Measurements from ENCODE around the gene GCFC2.
A peak's percentile ranks its signal among the peaks of the same experiment; 100 is the strongest.

GCFC2 gene

GRCh38 chr2:75640621-75641121 lies 70.0 kb downstream of the GCFC2 start:
- DNase-seq, result peak; percentile 74
- in situ Hi-C loops (cut with HindIII; ENCODE audit: low pct_ligation_motif_present, low pct_unique_long_range_greater_than_20kb, low sequenced_read_pairs), result no loop called here

- in situ Hi-C loops (cut with HindIII; ENCODE audit: low pct_ligation_motif_present, low pct_unique_long_range_greater_than_20kb, low sequenced_read_pairs), result no loop called here
Measured at GRCh38 chr2:75637568-75637967, 73.1 kb downstream of the GCFC2 start.

GRCh38 chr2:75634945-75635344 lies 75.8 kb downstream of the GCFC2 start:
- no peak for DNase-seq
- in situ Hi-C loops (cut with HindIII; ENCODE audit: low pct_ligation_motif_present, low pct_unique_long_range_greater_than_20kb, low sequenced_read_pairs), result no loop called here

More at GRCh38 chr2:75637568-75637967, 73.1 kb downstream of the GCFC2 start:
- no peak for DNase-seq

GRCh38 chr2:75633620-75634019 lies 77.1 kb downstream of the GCFC2 start:
- in situ Hi-C loops (cut with HindIII; ENCODE audit: low pct_ligation_motif_present, low pct_unique_long_range_greater_than_20kb, low sequenced_read_pairs), result no loop called here

GRCh38 chr2:75632813-75633212 lies 77.9 kb downstream of the GCFC2 start:
- in situ Hi-C loops (cut with HindIII; ENCODE audit: low pct_ligation_motif_present, low pct_unique_long_range_greater_than_20kb, low sequenced_read_pairs), result no loop called here
- no peak for DNase-seq

More at GRCh38 chr2:75633620-75634019, 77.1 kb downstream of the GCFC2 start:
- DNase-seq, result no peak

GRCh38 chr2:75632091-75632701 lies 78.5 kb downstream of the GCFC2 start:
- DNase-seq, result no peak
- in situ Hi-C loops (cut with HindIII; ENCODE audit: low pct_ligation_motif_present, low pct_unique_long_range_greater_than_20kb, low sequenced_read_pairs), result no loop called here

- in situ Hi-C loops (cut with HindIII; ENCODE audit: low pct_ligation_motif_present, low pct_unique_long_range_greater_than_20kb, low sequenced_read_pairs), result loop anchor here (5.0 kb wide), 1 partner anchor 166 kb away; no protein-coding TSS in a partner anchor
- DNase-seq, result peak; percentile 81
Measured at GRCh38 chr2:75627902-75628504, 82.7 kb downstream of the GCFC2 start.

GRCh38 chr2:75622929-75623328 lies 87.8 kb downstream of the GCFC2 start:
- no peak for DNase-seq
- in situ Hi-C loops (cut with HindIII; ENCODE audit: low pct_ligation_motif_present, low pct_unique_long_range_greater_than_20kb, low sequenced_read_pairs), result no loop called here

- no peak for DNase-seq
- in situ Hi-C loops (cut with HindIII; ENCODE audit: low pct_ligation_motif_present, low pct_unique_long_range_greater_than_20kb, low sequenced_read_pairs), result no loop called here
Measured at GRCh38 chr2:75622500-75622899, 88.2 kb downstream of the GCFC2 start.

GRCh38 chr2:75621228-75621627 lies 89.5 kb downstream of the GCFC2 start:
- in situ Hi-C loops (cut with HindIII; ENCODE audit: low pct_ligation_motif_present, low pct_unique_long_range_greater_than_20kb, low sequenced_read_pairs), result no loop called here

GRCh38 chr2:75619956-75620740 lies 90.6 kb downstream of the GCFC2 start:
- in situ Hi-C loops (cut with HindIII; ENCODE audit: low pct_ligation_motif_present, low pct_unique_long_range_greater_than_20kb, low sequenced_read_pairs), result loop anchor here (5.0 kb wide), 1 partner anchor 73 kb away; no protein-coding TSS in a partner anchor
- DNase-seq, result no peak

More at GRCh38 chr2:75621228-75621627, 89.5 kb downstream of the GCFC2 start:
- no peak for DNase-seq

- in situ Hi-C loops (cut with HindIII; ENCODE audit: low pct_ligation_motif_present, low pct_unique_long_range_greater_than_20kb, low sequenced_read_pairs), result loop anchor here (5.0 kb wide), 1 partner anchor 70 kb away; no protein-coding TSS in a partner anchor
- no peak for DNase-seq
Measured at GRCh38 chr2:75616933-75617332, 93.8 kb downstream of the GCFC2 start.

- DNase-seq, result no peak
- in situ Hi-C loops (cut with HindIII; ENCODE audit: low pct_ligation_motif_present, low pct_unique_long_range_greater_than_20kb, low sequenced_read_pairs), result loop anchor here (5.0 kb wide), 1 partner anchor 69 kb away; no protein-coding TSS in a partner anchor
Measured at GRCh38 chr2:75616406-75616805, 94.3 kb downstream of the GCFC2 start.

GRCh38 chr2:75614162-75614651 lies 96.5 kb downstream of the GCFC2 start:
- in situ Hi-C loops (cut with HindIII; ENCODE audit: low pct_ligation_motif_present, low pct_unique_long_range_greater_than_20kb, low sequenced_read_pairs), result no loop called here
- peak; percentile 31 for DNase-seq

GRCh38 chr2:75612862-75613243 lies 97.9 kb downstream of the GCFC2 start:
- DNase-seq, result no peak
- in situ Hi-C loops (cut with HindIII; ENCODE audit: low pct_ligation_motif_present, low pct_unique_long_range_greater_than_20kb, low sequenced_read_pairs), result no loop called here
